NCI-H1092 treated with DMSO at 0.1 percent for 48 hours (cell line): Measurements from ENCODE around the gene BET1L.
A peak's percentile ranks its signal among the peaks of the same experiment; 100 is the strongest.

ENCODE experiments used
- DNase-seq: peaks from one replicate; lab custom pipeline; 2025; lab: John Stamatoyannopoulos, UW

The BET1L gene

DNA sequence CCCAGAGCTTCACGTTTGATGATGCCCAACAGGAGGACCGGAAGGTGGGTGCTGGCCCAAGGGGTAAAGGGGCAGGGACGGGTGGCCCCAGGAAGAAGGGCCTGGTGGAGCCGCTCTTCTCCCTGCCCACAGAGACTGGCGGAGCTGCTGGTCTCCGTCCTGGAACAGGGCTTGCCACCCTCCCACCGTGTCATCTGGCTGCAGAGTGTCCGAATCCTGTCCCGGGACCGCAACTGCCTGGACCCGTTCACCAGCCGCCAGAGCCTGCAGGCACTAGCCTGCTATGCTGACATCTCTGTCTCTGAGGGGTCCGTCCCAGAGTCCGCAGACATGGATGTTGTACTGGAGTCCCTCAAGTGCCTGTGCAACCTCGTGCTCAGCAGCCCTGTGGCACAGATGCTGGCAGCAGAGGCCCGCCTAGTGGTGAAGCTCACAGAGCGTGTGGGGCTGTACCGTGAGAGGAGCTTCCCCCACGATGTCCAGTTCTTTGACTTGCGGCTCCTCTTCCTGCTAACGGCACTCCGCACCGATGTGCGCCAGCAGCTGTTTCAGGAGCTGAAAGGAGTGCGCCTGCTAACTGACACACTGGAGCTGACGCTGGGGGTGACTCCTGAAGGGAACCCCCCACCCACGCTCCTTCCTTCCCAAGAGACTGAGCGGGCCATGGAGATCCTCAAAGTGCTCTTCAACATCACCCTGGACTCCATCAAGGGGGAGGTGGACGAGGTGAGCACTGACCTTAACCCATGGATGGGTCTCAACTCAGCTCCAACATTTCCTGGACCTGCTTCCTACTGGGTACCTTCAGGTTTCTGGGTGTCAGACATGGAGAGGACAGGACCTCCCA lies 2.3 kb upstream of the BET1L start:
- no peak for DNase-seq

- DNase-seq: no peak
Measured at GRCh38 chr11:208917-209260, 1.7 kb upstream of the BET1L start.

GRCh38 chr11:208181-208916 lies 1.1 kb upstream of the BET1L start:
- DNase-seq: peak; percentile 36

GRCh38 chr11:207863-208180 lies 623 bp upstream of the BET1L start:
- no peak for DNase-seq

DNA sequence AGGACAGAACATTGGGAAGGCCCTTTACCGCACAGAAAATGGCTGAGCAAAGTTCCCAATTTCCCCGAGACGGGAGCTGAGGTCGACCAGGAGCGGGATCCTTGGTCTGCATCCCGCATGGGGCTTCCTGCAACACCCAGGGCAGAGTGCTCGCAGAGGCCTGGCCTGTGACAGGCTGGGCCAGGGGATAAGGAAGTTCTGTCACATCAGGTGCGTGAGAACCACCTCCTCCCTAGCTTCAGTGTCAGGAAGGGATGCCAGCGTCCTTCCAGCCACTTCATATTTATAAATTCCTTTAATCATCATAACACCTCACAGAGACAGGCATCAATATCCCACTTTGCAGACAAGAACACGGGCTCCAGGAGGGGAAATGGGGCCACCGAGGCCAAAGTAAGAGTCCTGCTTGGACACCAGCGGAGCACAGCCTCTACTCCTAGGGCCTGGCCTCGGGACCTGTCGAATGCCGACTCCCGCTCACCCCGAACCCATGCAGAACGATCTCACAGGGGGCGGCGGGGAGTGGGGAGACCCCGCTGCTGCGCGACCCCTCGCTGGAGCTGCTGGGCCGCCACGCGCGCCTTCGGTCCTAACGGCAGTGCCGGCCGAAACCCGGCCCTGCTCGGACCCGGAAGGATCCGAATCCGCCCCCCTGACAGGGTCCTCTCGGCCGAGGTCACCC lies 532 bp downstream of the BET1L start:
- no peak for DNase-seq

DNA sequence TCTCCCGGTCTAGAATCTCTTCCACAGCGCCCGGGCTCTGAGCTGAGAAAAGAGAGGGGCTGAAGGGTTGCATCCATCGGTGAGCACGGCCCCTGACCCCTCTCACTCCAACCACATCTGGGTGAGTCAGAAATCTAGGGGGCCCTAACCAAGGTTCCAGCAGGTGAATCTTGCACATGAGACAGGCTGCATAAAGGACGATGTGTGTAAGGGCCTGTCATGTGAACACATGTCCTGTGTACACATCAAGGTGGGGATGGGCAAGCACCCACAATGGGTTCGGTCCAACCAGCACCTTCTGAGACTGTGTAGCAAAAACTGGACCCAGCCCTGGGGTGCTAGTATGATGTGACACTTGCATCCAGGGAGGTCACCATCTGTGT lies 1.2 kb downstream of the BET1L start:
- DNase-seq: no peak

DNA sequence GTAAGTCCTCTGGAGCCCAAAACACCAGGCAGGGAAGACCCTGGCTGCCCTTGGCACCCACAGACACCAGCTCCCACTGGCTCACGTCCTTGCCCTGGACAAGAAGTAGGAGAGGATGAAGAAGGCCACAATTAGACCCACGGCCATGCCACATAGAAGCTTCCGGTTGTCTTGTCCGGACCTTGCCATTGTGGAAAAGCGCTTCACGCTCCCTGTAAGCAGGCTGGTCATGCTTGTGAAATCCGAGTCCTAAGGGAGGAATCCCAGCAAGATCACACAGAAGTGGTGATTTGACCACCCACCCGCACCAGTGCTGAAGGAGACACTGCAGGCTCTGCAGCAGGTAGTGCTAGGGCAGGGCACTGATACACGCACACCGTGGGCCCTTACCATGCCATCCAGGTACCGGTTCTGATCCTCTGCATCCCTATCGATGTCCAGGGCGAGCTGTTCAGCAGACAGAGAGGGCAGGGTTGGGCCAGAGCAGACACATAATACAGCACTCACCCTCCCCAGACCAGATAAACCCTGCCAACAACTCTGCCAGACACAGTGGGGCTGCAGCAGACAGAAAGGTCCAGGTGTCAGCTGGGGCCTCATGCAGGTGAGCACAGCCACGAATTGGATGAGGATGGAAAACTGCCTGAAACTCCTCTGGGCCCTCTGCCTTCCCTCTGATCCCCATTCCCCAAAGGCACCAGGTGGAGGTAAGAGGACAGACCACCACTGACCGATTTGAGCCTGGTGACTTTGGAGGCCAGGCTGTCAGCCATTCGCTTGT lies 1.8 kb downstream of the BET1L start:
- no peak for DNase-seq

DNA sequence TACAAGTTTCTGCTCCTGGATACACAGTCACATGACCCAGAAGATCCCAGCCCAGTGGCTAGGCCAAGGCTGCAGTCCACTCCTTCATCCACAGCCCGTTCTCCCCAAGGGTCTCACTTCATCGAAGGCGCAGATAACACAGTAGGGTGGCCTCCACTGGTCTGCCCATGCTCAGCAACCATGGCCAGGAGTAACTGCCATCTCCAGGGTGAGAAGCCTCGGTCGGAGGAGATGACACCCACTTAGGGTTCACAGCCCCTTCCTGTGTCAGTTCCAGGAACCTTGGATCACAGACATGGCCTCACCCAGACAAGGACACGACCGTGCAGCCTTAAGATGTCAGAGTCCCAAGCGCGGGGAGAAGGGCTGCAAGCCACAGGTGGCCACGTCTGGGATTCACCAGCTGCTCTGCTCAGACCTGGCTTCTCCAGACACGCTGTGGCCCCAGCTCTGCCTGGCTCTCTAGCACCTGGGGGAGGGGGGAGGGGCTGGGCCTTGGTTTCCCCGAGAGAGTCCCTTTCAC lies 2.6 kb downstream of the BET1L start:
- DNase-seq: no peak

- no peak for DNase-seq
Measured at GRCh38 chr11:203945-204586, 3.1 kb downstream of the BET1L start.

DNA sequence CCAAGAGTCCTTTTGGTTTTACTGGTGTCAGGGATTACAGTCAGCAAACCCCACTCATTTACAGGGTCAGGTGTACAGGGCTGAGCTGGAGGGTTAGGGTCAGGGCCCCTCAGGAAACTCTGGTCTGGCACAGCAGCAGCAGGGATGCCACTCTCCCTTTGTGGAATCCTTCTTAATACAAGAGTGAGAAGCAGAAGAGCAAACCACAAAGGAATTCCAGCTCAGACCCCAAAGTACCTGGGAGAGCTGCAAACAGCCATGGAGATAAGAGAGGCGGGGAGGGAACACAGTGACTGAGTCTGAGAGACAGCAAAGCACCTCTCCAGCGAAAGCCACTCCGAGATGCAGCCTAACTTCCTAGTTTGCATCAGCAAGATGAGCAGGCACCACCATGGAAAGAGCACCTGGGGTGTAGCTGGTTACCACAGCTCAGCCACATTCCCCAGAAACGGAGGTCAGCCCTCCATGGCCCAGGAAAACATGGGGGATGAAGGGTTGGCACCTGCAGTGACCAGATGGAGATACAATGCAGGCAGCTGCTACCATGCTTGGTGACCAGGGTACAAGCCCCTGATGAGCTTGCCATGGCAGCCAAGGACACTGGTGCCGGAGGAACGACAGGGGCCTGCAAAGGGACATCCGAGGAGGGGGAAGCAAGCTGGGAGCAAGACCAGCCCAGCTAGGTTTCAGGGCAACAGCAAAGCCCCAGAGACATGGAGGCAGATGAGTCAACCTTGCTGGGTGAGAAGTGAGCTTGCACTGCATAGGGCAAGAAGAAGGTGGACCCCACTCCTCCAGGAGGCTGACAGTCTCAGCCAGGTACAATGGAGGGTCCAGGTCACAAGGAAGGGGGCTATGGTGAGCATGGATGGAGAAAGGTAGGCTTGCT lies 3.9 kb downstream of the BET1L start:
- DNase-seq: no peak

- DNase-seq: no peak
Measured at GRCh38 chr11:202490-202889, 4.7 kb downstream of the BET1L start.

DNA sequence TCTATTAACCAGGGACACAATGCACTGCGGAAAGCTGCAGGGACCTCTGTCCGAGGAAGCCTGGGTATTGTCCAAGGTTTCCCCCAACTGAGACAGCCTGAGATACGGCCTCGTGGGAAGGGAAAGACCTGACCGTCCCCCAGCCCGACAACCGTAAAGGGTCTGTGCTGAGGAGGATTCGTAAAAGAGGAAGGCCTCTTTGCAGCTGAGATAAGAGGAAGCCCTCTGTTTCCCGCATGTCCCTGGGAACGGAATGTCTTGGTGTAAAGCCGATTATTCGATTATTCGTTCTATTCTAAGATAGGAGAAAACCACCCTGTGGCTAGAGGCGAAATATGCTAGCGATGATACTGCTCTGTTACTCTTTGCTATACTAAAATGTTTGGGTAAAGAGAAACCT lies 5.2 kb downstream of the BET1L start:
- no peak for DNase-seq

DNA sequence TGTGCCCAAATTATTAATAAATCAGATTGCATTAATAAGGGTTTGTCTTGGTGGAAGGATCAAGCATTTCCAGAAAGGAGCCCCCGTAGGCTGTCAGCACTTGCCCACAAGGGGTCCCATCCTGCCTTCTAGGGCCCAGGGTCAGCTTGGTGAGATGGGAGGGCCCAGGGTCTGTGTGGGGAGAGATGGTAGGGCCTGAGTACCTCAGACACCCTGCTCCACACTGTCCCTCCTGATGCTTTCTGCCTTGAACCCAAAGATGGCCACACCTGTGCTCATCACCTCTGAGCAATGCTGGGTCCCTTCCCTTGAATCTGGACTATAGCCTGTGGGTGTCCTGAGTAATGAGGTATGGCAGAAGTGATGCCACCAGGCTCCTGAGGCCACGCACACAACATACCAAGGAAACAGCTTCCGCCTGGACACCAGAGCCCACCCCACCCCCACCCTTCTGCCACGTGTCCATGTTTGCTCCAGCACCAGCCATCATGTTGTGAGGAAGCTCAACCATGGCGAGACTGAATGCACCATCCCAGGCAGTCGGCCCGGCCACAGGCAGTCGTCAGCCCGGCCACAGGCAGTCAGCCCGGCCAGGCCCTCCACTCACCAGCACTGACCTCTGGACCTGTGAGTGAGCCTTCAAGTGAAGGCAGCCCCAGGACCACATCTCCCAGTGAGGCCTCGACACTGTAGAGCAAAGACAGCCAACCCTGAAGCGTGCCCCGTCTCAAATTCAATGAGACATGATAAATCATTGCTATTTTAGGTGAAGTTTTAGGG lies 6.8 kb downstream of the BET1L start:
- DNase-seq: no peak

GRCh38 chr11:199782-200181 lies 7.4 kb downstream of the BET1L start:
- DNase-seq: no peak

DNA sequence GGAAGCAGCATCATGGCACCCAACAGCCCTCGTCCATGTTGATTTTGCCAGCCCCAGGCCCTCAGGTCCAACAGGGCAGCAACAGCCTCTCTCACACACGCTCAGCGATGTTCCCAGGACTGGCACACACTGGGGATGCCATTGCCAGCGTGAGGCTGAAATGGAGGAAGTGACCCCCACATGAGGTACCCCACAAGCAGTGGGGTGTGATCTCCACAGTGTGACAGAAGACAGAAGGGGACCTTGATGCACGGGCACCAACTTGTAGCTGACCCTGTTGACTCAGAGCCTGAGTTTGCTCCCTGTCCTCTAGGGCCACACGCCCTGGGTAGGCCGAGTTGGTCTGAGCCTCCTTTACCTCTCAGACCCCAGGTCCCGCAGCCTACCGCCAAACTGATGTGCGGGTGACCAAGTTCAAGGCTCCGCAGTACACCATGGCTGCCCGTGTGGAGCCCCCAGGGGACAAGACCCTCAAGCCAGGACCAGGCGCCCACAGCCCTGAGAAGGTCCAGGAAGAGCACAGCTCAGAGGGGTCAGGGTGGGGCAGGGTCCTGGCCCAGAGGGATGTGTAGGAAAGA lies 8.1 kb downstream of the BET1L start:
- DNase-seq: no peak

GRCh38 chr11:198236-198806 lies 8.9 kb downstream of the BET1L start:
- DNase-seq: no peak

DNA sequence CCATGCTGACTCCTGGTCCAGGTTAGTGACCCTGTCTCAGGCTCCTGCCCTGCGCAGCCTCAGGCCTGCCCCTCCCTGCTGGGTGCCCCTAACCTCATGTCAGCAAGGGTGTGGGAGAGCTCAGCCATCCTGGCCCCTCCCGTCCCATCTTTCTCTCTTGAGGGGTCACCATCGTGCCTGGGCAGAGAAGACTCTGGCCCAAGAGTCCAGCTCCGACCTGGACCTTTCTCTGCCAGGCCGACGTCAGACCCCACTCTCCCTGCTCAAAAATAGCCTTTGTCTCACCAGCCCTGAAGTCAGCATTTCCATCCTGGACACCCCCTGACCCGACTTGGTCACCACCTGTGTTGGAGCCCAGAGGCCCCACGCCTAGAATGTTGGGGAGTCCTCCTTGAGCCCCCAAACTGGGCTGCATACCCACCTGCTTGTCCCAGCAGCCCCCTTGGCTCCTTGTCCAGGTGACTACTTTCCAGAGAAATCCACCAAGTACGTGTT lies 9.4 kb downstream of the BET1L start:
- no peak for DNase-seq

DNA sequence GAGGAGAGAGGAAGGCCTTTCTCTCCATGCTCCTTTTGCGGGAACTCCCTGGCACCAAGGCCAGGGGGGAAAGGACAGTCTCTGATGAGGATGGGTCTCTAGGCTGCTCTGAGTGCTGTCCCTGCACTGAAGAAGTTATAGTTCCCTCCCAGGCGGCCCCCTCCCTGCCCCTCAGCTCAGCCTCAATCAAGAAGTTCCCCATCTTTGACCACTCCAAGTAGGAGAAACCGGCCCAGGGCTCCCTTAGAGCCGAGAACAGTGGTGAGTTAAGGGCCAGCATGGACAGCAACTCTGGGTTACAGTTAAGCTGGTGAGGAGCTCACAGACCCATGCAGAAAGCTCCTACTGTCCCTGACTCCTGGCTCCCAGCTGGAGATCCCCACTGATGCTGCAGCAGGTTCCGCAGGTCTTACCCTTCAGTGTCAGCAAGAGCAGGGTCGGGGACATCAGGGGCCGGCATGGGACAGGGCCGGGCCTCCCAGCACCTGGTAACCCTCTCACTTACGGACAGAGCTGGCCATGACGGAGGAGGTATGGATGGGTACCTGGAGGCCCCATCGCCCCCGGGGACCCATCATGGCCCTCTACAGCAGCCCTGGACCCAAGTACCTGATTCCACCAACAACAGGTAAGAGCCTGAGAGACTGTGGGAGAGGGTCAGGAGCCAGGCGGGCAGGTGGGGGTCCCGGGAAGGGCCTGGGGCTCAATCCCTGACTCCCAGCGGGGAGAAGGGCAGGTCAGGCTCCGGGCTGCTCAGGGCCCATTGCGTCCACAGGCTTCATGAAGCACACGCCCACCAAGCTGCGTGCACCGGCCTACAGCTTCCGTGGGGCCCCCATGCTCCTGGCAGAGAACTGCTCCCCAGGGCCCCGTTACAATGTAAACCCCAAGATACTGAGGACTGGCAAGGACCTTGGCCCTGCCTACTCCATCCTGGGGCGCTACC lies 10.1 kb downstream of the BET1L start:
- DNase-seq: no peak
